Middle frontal gyrus (tissue), 1 donor: ENCODE results near the gene RAMACL.
"Not testable (repeated sequence)": the region's sequence is repeated elsewhere in the genome, so short reads cannot be mapped to it uniquely, and the experiment has no call there.

Experiments used
- DNase-seq: peaks from one replicate; pipeline ENCODE4 v3.0.0-alpha.2; 2015; ENCODE audit warnings: low spot score; ENCODE audit errors: extremely low spot score

Gene RAMACL

GRCh38 chr6:166556863-166557322 lies 29.6 kb downstream of the RAMACL start:
- peak; percentile 65 for DNase-seq

GRCh38 chr6:166556336-166556735 lies 30.1 kb downstream of the RAMACL start:
- DNase-seq = no peak

GRCh38 chr6:166555086-166555485 lies 31.4 kb downstream of the RAMACL start:
- no peak for DNase-seq

- DNase-seq = no peak
These were observed 32.2 kb downstream of the RAMACL start for GRCh38 chr6:166554316-166554715.

GRCh38 chr6:166553563-166554271 lies 32.8 kb downstream of the RAMACL start:
- no peak for DNase-seq

- no peak for DNase-seq
These were observed 33.9 kb downstream of the RAMACL start for GRCh38 chr6:166552600-166552999.

GRCh38 chr6:166551754-166552495 lies 34.6 kb downstream of the RAMACL start:
- no peak for DNase-seq

- no peak for DNase-seq
These were observed 39.8 kb downstream of the RAMACL start for GRCh38 chr6:166546653-166547052.

- no peak for DNase-seq
These were observed 41.1 kb downstream of the RAMACL start for GRCh38 chr6:166545156-166546034.

GRCh38 chr6:166544296-166544605 lies 42.2 kb downstream of the RAMACL start:
- no peak for DNase-seq

GRCh38 chr6:166543603-166544295 lies 42.7 kb downstream of the RAMACL start:
- DNase-seq = no peak

- no peak for DNase-seq
These were observed 43.9 kb downstream of the RAMACL start for GRCh38 chr6:166542580-166542912.

GRCh38 chr6:166541876-166542579 lies 44.5 kb downstream of the RAMACL start:
- DNase-seq = no peak

- no peak for DNase-seq
These were observed 45.1 kb downstream of the RAMACL start for GRCh38 chr6:166541366-166541765.

- DNase-seq = no peak
These were observed 45.7 kb downstream of the RAMACL start for GRCh38 chr6:166540631-166541331.

- no peak for DNase-seq
These were observed 46.9 kb downstream of the RAMACL start for GRCh38 chr6:166539543-166539942.

GRCh38 chr6:166539011-166539385 lies 47.5 kb downstream of the RAMACL start:
- DNase-seq = not testable (repeated sequence)

GRCh38 chr6:166538297-166539010 lies 48.0 kb downstream of the RAMACL start:
- no peak for DNase-seq

GRCh38 chr6:166534658-166535406 lies 51.6 kb downstream of the RAMACL start:
- no peak for DNase-seq
